ENCODE measurements around the gene CCDC92.

DNA sequence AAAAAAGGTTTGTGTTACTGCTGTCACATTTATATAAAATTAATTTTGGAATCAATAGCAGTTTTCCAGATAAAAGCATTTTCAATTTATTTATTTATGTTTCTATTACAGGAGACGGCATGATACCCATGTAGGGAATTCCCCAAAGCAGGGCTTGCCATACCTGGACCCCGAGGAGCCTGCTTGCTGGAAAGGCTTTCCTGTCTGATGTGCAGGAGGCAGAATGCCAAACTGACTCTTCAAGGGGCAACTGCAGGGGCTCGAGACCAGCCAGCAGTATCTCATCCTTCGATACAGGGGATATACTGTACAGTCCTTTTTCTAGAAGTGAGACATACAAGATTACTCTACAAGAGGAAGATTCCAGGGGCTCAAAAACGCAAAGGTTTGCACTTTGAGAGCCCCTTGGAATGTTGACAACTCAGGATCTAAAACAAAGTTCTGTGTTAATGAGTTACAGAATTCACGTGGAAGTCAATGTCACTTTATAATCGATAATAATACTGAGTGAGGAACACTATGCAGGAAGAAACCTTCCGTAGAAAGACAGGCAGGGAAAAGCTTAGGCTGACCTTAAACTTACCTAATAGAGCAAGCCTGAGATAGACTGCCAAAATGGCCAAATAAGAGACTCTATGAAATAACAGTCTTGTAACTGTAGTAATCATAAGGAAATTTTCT, 38.9 kb upstream of the CCDC92 start:
- TF ChIP-seq RAD21 (IDR thresholded peaks at IDR 0.05; ENCODE audit: low read depth): no peak
- TF ChIP-seq YY1 (IDR thresholded peaks at IDR 0.05; ENCODE audit: low read depth): no peak
- TF ChIP-seq, protein P1, sequence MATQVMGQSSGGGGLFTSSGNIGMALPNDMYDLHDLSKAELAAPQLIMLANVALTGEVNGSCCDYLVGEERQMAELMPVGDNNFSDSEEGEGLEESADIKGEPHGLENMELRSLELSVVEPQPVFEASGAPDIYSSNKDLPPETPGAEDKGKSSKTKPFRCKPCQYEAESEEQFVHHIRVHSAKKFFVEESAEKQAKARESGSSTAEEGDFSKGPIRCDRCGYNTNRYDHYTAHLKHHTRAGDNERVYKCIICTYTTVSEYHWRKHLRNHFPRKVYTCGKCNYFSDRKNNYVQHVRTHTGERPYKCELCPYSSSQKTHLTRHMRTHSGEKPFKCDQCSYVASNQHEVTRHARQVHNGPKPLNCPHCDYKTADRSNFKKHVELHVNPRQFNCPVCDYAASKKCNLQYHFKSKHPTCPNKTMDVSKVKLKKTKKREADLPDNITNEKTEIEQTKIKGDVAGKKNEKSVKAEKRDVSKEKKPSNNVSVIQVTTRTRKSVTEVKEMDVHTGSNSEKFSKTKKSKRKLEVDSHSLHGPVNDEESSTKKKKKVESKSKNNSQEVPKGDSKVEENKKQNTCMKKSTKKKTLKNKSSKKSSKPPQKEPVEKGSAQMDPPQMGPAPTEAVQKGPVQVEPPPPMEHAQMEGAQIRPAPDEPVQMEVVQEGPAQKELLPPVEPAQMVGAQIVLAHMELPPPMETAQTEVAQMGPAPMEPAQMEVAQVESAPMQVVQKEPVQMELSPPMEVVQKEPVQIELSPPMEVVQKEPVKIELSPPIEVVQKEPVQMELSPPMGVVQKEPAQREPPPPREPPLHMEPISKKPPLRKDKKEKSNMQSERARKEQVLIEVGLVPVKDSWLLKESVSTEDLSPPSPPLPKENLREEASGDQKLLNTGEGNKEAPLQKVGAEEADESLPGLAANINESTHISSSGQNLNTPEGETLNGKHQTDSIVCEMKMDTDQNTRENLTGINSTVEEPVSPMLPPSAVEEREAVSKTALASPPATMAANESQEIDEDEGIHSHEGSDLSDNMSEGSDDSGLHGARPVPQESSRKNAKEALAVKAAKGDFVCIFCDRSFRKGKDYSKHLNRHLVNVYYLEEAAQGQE (IDR thresholded peaks at IDR 0.05; ENCODE audit: low read depth): no peak
- TF ChIP-seq CEBPB (IDR thresholded peaks at IDR 0.05): no peak
- TF ChIP-seq TAF1 (IDR thresholded peaks at IDR 0.05; ENCODE audit: low read depth): no peak
- TF ChIP-seq EP300 (IDR thresholded peaks at IDR 0.05; ENCODE audit: borderline replicate concordance): no peak
- no peak for TF ChIP-seq ZBTB7A (IDR thresholded peaks at IDR 0.05; ENCODE audit: low read depth)
- no peak for TF ChIP-seq TEAD4 (IDR thresholded peaks at IDR 0.05)
- TF ChIP-seq NFIC (IDR thresholded peaks at IDR 0.05): no peak
- no peak for TF ChIP-seq FOXM1 (IDR thresholded peaks at IDR 0.05; ENCODE audit: borderline replicate concordance, low read depth)
- no peak for TF ChIP-seq CREB1 (IDR thresholded peaks at IDR 0.05; ENCODE audit: low read depth)
- TF ChIP-seq, protein P2, sequence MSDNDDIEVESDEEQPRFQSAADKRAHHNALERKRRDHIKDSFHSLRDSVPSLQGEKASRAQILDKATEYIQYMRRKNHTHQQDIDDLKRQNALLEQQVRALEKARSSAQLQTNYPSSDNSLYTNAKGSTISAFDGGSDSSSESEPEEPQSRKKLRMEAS (IDR thresholded peaks at IDR 0.05): no peak
